GM12878 (cell line): ENCODE measurements around the gene B3GNT3. TPM values are rescaled to one million over a fixed set of nuclear protein-coding genes. Genes with fewer than 3 reads are reported as not detected.
A peak's percentile ranks its signal among the peaks of the same experiment; 100 is the strongest.

Experiments used
- GATAD2B ChIP-seq: fragments of 450-650 bp; conservative IDR thresholded peaks from 2 replicates; pipeline ENCODE4 v1.6.1; 2017; ENCODE audit warnings: low read depth, mild to moderate bottlenecking, moderate library complexity
- HCFC1 ChIP-seq: fragments of 150-350 bp; IDR thresholded peaks from 2 replicates; pipeline ENCODE4 v1.6.1; 2014; ENCODE audit warnings: low read length
- MTA2 ChIP-seq: fragments of 450-650 bp; IDR thresholded peaks from 2 replicates; pipeline ENCODE4 v1.6.1; 2016; ENCODE audit warnings: low read depth, mild to moderate bottlenecking, moderate library complexity
- NR2C2 ChIP-seq: IDR thresholded peaks from 2 replicates; pipeline ENCODE4 v1.6.1; 2011; ENCODE audit warnings: borderline replicate concordance, low read depth; ENCODE audit not compliant: control insufficient read depth, insufficient read length
- RUNX3 ChIP-seq: IDR thresholded peaks from 2 replicates; pipeline ENCODE4 v1.6.1; 2012; ENCODE audit warnings: low read length, inconsistent platforms
- SIN3A ChIP-seq: IDR thresholded peaks from 2 replicates; pipeline ENCODE4 v1.6.1; 2012; ENCODE audit warnings: low read depth, low read length, improper control_type of control experiment
- SIX5 ChIP-seq: IDR thresholded peaks from 2 replicates; pipeline ENCODE4 v1.6.1; 2011; ENCODE audit warnings: mild to moderate bottlenecking, low read depth, low read length, moderate library complexity; ENCODE audit not compliant: severe bottlenecking
- SMC3 ChIP-seq: IDR thresholded peaks from 2 replicates; pipeline ENCODE4 v1.6.1; 2011; ENCODE audit warnings: low read length, improper control_type of control experiment, borderline replicate concordance
- TCF12 ChIP-seq: IDR thresholded peaks from 2 replicates; pipeline ENCODE4 v1.6.1; 2011; ENCODE audit warnings: low read depth, mild to moderate bottlenecking, low read length
- TCF3 ChIP-seq: IDR thresholded peaks from 2 replicates; pipeline ENCODE4 v1.6.1; 2012; ENCODE audit warnings: low read depth, mild to moderate bottlenecking, low read length, borderline replicate concordance; ENCODE audit not compliant: insufficient read depth
- TCF7 ChIP-seq: IDR thresholded peaks from 2 replicates; pipeline ENCODE4 v1.6.1; 2014; ENCODE audit warnings: antibody characterized with exemption, borderline replicate concordance
- ZNF207 ChIP-seq: fragments of 450-650 bp; IDR thresholded peaks from 2 replicates; pipeline ENCODE4 v1.6.1; 2014; ENCODE audit warnings: antibody characterized with exemption, mild to moderate bottlenecking, borderline replicate concordance
- polyA plus RNA-seq, 11 experiments: library from polyadenylated mRNA; depleted of rRNA in 4 of 11; unstranded in 6 of 11; stranded (reverse) in 5 of 11; fragments of >200 nt; fragmentation: Nextera tagmentation in 4 of 11; fragmentation: Illumina TruSeq in 1 of 11; extraction: Ambion mirVana in 4 of 11; extraction: Trizol in 1 of 11; gene quantifications; 1 replicate in 1 of 11; 2 replicates in 10 of 11; pipeline versions ENCODE4 v1.2.1 to v1.2.3, GENCODE V29; 2011 to 2016; ENCODE audit warnings: inconsistent platforms in 2 of 11, missing spikeins in 2 of 11, low read depth in 1 of 11
- total RNA-seq, 4 experiments: library from RNA; depleted of rRNA in 3 of 4; stranded (reverse); fragments of >200 nt in 3 of 4; fragmentation: Illumina TruSeq in 1 of 4; extraction: Trizol in 1 of 4; gene quantifications; 2 replicates each; pipeline versions ENCODE4 v1.2.1 to v1.2.3, GENCODE V29; 2013 to 2021
- TF ChIP-seq, protein P1 (sequence below): fragments of 450-650 bp; IDR thresholded peaks from 2 replicates; pipeline ENCODE4 v1.6.1; 2017; ENCODE audit warnings: low read depth, mild to moderate bottlenecking, moderate library complexity
- TF ChIP-seq, protein P2 (sequence below): fragments of 450-650 bp; IDR thresholded peaks from 2 replicates; pipeline ENCODE4 v1.6.1; 2016; ENCODE audit warnings: mild to moderate bottlenecking
- TF ChIP-seq, protein P3 (sequence below): fragments of 450-650 bp; IDR thresholded peaks from 2 replicates; pipeline ENCODE4 v1.6.1; 2014; ENCODE audit warnings: mild to moderate bottlenecking
- TF ChIP-seq, protein P4 (sequence below): fragments of 450-650 bp; IDR thresholded peaks from 2 replicates; pipeline ENCODE4 v1.6.1; 2017; ENCODE audit warnings: mild to moderate bottlenecking, moderate library complexity
- TF ChIP-seq, protein P5 (sequence below): IDR thresholded peaks from 2 replicates; pipeline ENCODE4 v1.6.1; 2011; ENCODE audit warnings: low read depth, low read length, improper control_type of control experiment, borderline replicate concordance
- TF ChIP-seq, protein P6 (sequence below): IDR thresholded peaks from 2 replicates; pipeline ENCODE4 v1.6.1; 2012; ENCODE audit warnings: low read depth, low read length, improper control_type of control experiment

B3GNT3 gene
- total and polyA plus RNA-seq, 10 of the 15 experiments (the other 5 are each of a cell fraction or from before 2014, with no cell fraction given), result not detected

DNA sequence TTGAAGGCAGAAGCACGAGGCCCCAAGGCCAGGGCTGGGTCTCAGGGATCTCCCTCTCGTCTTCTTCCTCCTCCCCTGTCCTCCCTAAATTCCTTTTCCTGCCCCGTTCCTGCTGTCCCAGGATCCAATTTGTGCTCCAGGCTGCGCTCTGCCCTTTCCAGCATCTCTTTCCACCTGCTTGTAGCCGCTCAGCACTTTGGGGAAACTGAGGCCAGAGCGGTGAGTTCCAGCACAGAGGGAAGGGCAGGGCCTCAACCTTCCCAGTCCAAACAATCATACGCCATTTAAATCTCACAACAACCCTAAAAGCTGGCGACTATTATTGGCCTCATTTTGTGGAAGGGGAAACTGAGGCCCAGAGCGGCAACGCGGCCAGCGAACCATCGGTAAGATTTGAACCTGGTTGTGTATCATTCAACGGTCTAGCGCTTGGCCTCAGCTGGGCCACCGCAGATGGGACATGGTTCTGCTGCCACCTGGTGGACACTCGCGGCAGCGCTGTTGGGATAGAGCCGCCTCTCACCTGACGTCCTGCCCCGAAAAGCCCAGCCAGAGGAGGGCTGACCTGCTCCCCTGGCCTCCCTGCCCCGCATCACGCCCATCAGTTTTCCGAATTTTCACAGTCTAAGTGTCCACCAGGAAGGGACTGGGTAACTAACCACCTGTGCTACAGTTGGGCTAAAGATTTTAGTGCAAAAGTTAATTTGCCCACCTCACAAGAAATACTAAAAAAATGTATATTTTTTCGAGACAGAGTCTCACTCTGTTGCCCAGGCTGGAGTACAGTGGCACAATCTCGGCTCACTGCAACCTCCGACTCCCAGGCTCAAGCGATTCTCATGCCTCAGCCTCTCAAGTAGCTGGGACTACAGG, 60.6 kb downstream of the B3GNT3 start (continued):
- TF ChIP-seq, protein P1, sequence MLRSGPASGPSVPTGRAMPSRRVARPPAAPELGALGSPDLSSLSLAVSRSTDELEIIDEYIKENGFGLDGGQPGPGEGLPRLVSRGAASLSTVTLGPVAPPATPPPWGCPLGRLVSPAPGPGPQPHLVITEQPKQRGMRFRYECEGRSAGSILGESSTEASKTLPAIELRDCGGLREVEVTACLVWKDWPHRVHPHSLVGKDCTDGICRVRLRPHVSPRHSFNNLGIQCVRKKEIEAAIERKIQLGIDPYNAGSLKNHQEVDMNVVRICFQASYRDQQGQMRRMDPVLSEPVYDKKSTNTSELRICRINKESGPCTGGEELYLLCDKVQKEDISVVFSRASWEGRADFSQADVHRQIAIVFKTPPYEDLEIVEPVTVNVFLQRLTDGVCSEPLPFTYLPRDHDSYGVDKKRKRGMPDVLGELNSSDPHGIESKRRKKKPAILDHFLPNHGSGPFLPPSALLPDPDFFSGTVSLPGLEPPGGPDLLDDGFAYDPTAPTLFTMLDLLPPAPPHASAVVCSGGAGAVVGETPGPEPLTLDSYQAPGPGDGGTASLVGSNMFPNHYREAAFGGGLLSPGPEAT, result no peak
- no peak for TF ChIP-seq SIX5
- TF ChIP-seq SIN3A, result 0 out of 2 replicates have a peak, but pooled peaks have one; percentile 51
- TF ChIP-seq, protein P2, sequence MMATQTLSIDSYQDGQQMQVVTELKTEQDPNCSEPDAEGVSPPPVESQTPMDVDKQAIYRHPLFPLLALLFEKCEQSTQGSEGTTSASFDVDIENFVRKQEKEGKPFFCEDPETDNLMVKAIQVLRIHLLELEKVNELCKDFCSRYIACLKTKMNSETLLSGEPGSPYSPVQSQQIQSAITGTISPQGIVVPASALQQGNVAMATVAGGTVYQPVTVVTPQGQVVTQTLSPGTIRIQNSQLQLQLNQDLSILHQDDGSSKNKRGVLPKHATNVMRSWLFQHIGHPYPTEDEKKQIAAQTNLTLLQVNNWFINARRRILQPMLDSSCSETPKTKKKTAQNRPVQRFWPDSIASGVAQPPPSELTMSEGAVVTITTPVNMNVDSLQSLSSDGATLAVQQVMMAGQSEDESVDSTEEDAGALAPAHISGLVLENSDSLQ, result no peak; the same call in 1 of the 2 replicates
- TF ChIP-seq TCF7, result no peak
- TF ChIP-seq, protein P3, sequence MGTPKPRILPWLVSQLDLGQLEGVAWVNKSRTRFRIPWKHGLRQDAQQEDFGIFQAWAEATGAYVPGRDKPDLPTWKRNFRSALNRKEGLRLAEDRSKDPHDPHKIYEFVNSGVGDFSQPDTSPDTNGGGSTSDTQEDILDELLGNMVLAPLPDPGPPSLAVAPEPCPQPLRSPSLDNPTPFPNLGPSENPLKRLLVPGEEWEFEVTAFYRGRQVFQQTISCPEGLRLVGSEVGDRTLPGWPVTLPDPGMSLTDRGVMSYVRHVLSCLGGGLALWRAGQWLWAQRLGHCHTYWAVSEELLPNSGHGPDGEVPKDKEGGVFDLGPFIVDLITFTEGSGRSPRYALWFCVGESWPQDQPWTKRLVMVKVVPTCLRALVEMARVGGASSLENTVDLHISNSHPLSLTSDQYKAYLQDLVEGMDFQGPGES, result 0 out of 2 replicates have a peak, but pooled peaks have one; percentile 49
- no peak for TF ChIP-seq GATAD2B
- no peak for TF ChIP-seq HCFC1
- no peak for TF ChIP-seq TCF3
- TF ChIP-seq TCF12, result 0 out of 2 replicates have a peak, but pooled peaks have one; percentile 47
- no peak for TF ChIP-seq MTA2
- TF ChIP-seq, protein P4, sequence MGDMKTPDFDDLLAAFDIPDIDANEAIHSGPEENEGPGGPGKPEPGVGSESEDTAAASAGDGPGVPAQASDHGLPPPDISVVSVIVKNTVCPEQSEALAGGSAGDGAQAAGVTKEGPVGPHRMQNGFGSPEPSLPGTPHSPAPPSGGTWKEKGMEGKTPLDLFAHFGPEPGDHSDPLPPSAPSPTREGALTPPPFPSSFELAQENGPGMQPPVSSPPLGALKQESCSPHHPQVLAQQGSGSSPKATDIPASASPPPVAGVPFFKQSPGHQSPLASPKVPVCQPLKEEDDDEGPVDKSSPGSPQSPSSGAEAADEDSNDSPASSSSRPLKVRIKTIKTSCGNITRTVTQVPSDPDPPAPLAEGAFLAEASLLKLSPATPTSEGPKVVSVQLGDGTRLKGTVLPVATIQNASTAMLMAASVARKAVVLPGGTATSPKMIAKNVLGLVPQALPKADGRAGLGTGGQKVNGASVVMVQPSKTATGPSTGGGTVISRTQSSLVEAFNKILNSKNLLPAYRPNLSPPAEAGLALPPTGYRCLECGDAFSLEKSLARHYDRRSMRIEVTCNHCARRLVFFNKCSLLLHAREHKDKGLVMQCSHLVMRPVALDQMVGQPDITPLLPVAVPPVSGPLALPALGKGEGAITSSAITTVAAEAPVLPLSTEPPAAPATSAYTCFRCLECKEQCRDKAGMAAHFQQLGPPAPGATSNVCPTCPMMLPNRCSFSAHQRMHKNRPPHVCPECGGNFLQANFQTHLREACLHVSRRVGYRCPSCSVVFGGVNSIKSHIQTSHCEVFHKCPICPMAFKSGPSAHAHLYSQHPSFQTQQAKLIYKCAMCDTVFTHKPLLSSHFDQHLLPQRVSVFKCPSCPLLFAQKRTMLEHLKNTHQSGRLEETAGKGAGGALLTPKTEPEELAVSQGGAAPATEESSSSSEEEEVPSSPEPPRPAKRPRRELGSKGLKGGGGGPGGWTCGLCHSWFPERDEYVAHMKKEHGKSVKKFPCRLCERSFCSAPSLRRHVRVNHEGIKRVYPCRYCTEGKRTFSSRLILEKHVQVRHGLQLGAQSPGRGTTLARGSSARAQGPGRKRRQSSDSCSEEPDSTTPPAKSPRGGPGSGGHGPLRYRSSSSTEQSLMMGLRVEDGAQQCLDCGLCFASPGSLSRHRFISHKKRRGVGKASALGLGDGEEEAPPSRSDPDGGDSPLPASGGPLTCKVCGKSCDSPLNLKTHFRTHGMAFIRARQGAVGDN, result no peak
- TF ChIP-seq NR2C2, result no peak
- TF ChIP-seq RUNX3, result no peak; the same call in 1 of the 2 replicates
- TF ChIP-seq, protein P5, sequence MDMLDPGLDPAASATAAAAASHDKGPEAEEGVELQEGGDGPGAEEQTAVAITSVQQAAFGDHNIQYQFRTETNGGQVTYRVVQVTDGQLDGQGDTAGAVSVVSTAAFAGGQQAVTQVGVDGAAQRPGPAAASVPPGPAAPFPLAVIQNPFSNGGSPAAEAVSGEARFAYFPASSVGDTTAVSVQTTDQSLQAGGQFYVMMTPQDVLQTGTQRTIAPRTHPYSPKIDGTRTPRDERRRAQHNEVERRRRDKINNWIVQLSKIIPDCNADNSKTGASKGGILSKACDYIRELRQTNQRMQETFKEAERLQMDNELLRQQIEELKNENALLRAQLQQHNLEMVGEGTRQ, result no peak
- peak; percentile 98 for TF ChIP-seq SMC3
- TF ChIP-seq, protein P6, sequence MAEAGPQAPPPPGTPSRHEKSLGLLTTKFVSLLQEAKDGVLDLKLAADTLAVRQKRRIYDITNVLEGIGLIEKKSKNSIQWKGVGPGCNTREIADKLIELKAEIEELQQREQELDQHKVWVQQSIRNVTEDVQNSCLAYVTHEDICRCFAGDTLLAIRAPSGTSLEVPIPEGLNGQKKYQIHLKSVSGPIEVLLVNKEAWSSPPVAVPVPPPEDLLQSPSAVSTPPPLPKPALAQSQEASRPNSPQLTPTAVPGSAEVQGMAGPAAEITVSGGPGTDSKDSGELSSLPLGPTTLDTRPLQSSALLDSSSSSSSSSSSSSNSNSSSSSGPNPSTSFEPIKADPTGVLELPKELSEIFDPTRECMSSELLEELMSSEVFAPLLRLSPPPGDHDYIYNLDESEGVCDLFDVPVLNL, result no peak
- peak; percentile 51; the same call in 1 of the 2 replicates for TF ChIP-seq ZNF207
